H1 (cell line): ENCODE data around the gene DNMT3L. TPM values are rescaled to one million over a fixed set of nuclear protein-coding genes. Genes with fewer than 3 reads are reported as not detected.
"Not testable (repeated sequence)": the region's sequence is repeated elsewhere in the genome, so short reads cannot be mapped to it uniquely, and the experiment has no call there.

ENCODE experiments used
- CTCF ChIA-PET: fragments of 300-600 bp; sonication (Branson Sonifier 250); formaldehyde crosslinking; loops from one replicate; lab custom pipeline; 2021; ENCODE audit not compliant: partially characterized antibody; lab: Charles Lee
- POLR2A ChIA-PET: fragments of 300-600 bp; sonication (Branson Sonifier 250); formaldehyde crosslinking; loops from one replicate; lab custom pipeline; 2021; ENCODE audit warnings: inconsistent platforms; ENCODE audit not compliant: partially characterized antibody; lab: Charles Lee
- DNase-seq, 2 experiments: peaks; one replicate each; pipeline versions ENCODE4 v3.0.0 to v3.0.0-alpha.2; 2010 to 2022; ENCODE audit warnings: low spot score in 2 of 2, low read depth in 1 of 2, mixed read lengths in 1 of 2
- FAIRE-seq: peaks from 2 replicates; lab custom pipeline; 2011; peaks lifted over from hg19 to GRCh38; lab: Jason Lieb, UNC
- H2AFZ ChIP-seq: 2 replicates; pipeline ENCODE4 v1.8.1; 2012; ENCODE audit warnings: low read length, inconsistent platforms
- H2AK5ac ChIP-seq: 2 replicates; pipeline ENCODE4 v1.6.1; 2013; ENCODE audit warnings: low read depth, low read length
- H2BK120ac ChIP-seq: replicated peaks from 2 replicates; pipeline ENCODE3; 2013; ENCODE audit warnings: low read depth, low read length, inconsistent platforms
- H2BK12ac ChIP-seq: 2 replicates; pipeline ENCODE4 v1.6.1; 2013; ENCODE audit warnings: low read depth, low read length
- H2BK15ac ChIP-seq: 2 replicates; pipeline ENCODE4 v1.6.1; 2013; ENCODE audit warnings: low read length
- H2BK20ac ChIP-seq: 2 replicates; pipeline ENCODE4 v1.6.1; 2013; ENCODE audit warnings: low read length
- H2BK5ac ChIP-seq: 2 replicates; pipeline ENCODE4 v1.6.1; 2013; ENCODE audit warnings: low read depth, low read length
- H3K14ac ChIP-seq: 2 replicates; pipeline ENCODE4 v1.6.1; 2013; ENCODE audit warnings: inconsistent platforms; ENCODE audit not compliant: insufficient read length
- H3K18ac ChIP-seq: 2 replicates; pipeline ENCODE4 v1.6.1; 2013; ENCODE audit warnings: low read length; ENCODE audit errors: extremely low read depth
- H3K23ac ChIP-seq: 2 replicates; pipeline ENCODE4 v1.6.1; 2013; ENCODE audit warnings: inconsistent platforms; ENCODE audit not compliant: insufficient read length
- H3K23me2 ChIP-seq: 2 replicates; pipeline ENCODE4 v1.6.1; 2013; ENCODE audit warnings: low read depth, low read length
- H3K27ac ChIP-seq: 2 replicates; pipeline ENCODE4 v1.6.1; 2011; ENCODE audit warnings: low read depth, low read length, inconsistent platforms
- H3K27me3 ChIP-seq, 4 experiments: replicated peaks in 1 of 4; 1 replicate in 1 of 4; 2 replicates in 3 of 4; pipeline versions ENCODE4 v1.6.1 to v1.8.1; 2011 to 2013; ENCODE audit warnings: low read length in 3 of 4, mild to moderate bottlenecking in 3 of 4, inconsistent platforms in 2 of 4, mixed read lengths in 2 of 4, moderate library complexity in 1 of 4; ENCODE audit not compliant: control insufficient read depth in 3 of 4, insufficient read depth in 3 of 4; ENCODE audit errors: extremely low read depth in 1 of 4
- H3K36me3 ChIP-seq, 4 experiments: 2 replicates each; pipeline versions ENCODE4 v1.6.1 to v1.8.1; 2011 to 2013; ENCODE audit warnings: mild to moderate bottlenecking in 4 of 4, low read length in 3 of 4, moderate library complexity in 2 of 4, control low read depth in 1 of 4, inconsistent platforms in 1 of 4; ENCODE audit not compliant: insufficient read depth in 4 of 4, control insufficient read depth in 2 of 4
- H3K4ac ChIP-seq: replicated peaks from 2 replicates; pipeline ENCODE3; 2013; ENCODE audit warnings: low read length, low read depth, mixed read lengths, inconsistent platforms; ENCODE audit not compliant: insufficient read length
- H3K4me1 ChIP-seq, 4 experiments: replicated peaks in 1 of 4; 1 replicate in 1 of 4; 2 replicates in 3 of 4; pipeline versions ENCODE4 v1.6.1 to v1.8.1; 2011 to 2013; ENCODE audit warnings: low read length in 3 of 4, inconsistent platforms in 2 of 4, mixed read lengths in 1 of 4; ENCODE audit not compliant: insufficient read depth in 4 of 4, control insufficient read depth in 3 of 4
- H3K4me2 ChIP-seq, 2 experiments: 2 replicates each; pipeline versions ENCODE4 v1.6.1 to v1.8.1; 2011 to 2013; ENCODE audit warnings: low read depth in 2 of 2, low read length in 2 of 2, control low read depth in 1 of 2, inconsistent platforms in 1 of 2, mild to moderate bottlenecking in 1 of 2; ENCODE audit not compliant: insufficient read depth in 1 of 2
- H3K4me3 ChIP-seq, 4 experiments: fragments of 200-600, 300-600 bp in 1 of 4; sonication (generic), shearing (Covaris generic), sonication (Bioruptor Twin) in 1 of 4; 2 replicates each; pipeline versions ENCODE4 v1.5.1 to v1.8.1; 2011 to 2016; ENCODE audit warnings: low read length in 4 of 4, low read depth in 3 of 4, control low read depth in 2 of 4, inconsistent platforms in 2 of 4, mild to moderate bottlenecking in 2 of 4, mixed read lengths in 1 of 4, moderate library complexity in 1 of 4; ENCODE audit not compliant: insufficient read depth in 2 of 4; ENCODE audit errors: extremely low read depth in 1 of 4
- H3K56ac ChIP-seq: replicated peaks from 2 replicates; pipeline ENCODE3; 2013; ENCODE audit warnings: low read depth, mild to moderate bottlenecking, mixed read lengths, low read length, inconsistent platforms; ENCODE audit not compliant: insufficient read length
- H3K79me1 ChIP-seq: 2 replicates; pipeline ENCODE4 v1.6.1; 2013; ENCODE audit warnings: low read depth, low read length, control low read depth
- H3K79me2 ChIP-seq, 2 experiments: 2 replicates each; pipeline versions ENCODE4 v1.6.1 to v1.8.1; 2012 to 2013; ENCODE audit warnings: low read length in 2 of 2, mild to moderate bottlenecking in 2 of 2, inconsistent platforms in 1 of 2; ENCODE audit not compliant: insufficient read depth in 2 of 2, control insufficient read depth in 1 of 2
- H3K9ac ChIP-seq, 4 experiments: replicated peaks in 1 of 4; 1 replicate in 1 of 4; 2 replicates in 3 of 4; pipeline versions ENCODE4 v1.6.1 to v1.8.1; 2011 to 2013; ENCODE audit warnings: low read depth in 3 of 4, low read length in 3 of 4, control low read depth in 2 of 4, mild to moderate bottlenecking in 2 of 4, moderate library complexity in 2 of 4, inconsistent platforms in 1 of 4; ENCODE audit errors: extremely low read depth in 1 of 4
- H3K9me3 ChIP-seq, 2 experiments: 2 replicates each; pipeline versions ENCODE4 v1.6.1 to v1.8.1; 2012 to 2013; ENCODE audit warnings: mild to moderate bottlenecking in 2 of 2, moderate library complexity in 2 of 2, control low read depth in 1 of 2, inconsistent platforms in 1 of 2, low read depth in 1 of 2, low read length in 1 of 2, mixed read lengths in 1 of 2; ENCODE audit not compliant: insufficient read depth in 2 of 2
- H4K20me1 ChIP-seq, 2 experiments: replicated peaks in 1 of 2; 2 replicates each; pipeline versions ENCODE3 to v1.8.1; 2011 to 2013; ENCODE audit warnings: inconsistent platforms in 2 of 2, low read length in 2 of 2, mild to moderate bottlenecking in 1 of 2; ENCODE audit not compliant: insufficient read depth in 2 of 2, control insufficient read depth in 1 of 2
- H4K5ac ChIP-seq: 2 replicates; pipeline ENCODE4 v1.6.1; 2013; ENCODE audit warnings: low read length, low read depth, mixed read lengths, inconsistent platforms; ENCODE audit not compliant: insufficient read length
- H4K8ac ChIP-seq: 2 replicates; pipeline ENCODE4 v1.8.0; 2013; ENCODE audit warnings: mild to moderate bottlenecking, moderate library complexity, low read length, inconsistent platforms; ENCODE audit not compliant: insufficient read depth; ENCODE audit errors: extremely low read depth
- H4K91ac ChIP-seq: replicated peaks from 2 replicates; pipeline ENCODE3; 2013; ENCODE audit warnings: low read length, mixed read lengths, inconsistent platforms; ENCODE audit not compliant: insufficient read length
- WGBS, 2 experiments: shearing (Covaris generic) in 1 of 2; methylation state at CpG; one replicate each; pipeline versions ENCODE4 v1.1.6 to v1.1.7; 2013 to 2015; ENCODE audit warnings: low lambda C conversion rate in 2 of 2, mixed read lengths in 2 of 2, inconsistent platforms in 1 of 2, low coverage in 1 of 2, missing lambda C conversion rate in 1 of 2; ENCODE audit not compliant: insufficient replicate concordance in 2 of 2, insufficient coverage in 1 of 2, insufficient read length in 1 of 2; ENCODE audit errors: extremely low coverage in 1 of 2, missing lambda C conversion rate in 1 of 2; 5-methylcytosine and 5-hydroxymethylcytosine counted together
- polyA plus RNA-seq, 7 experiments: library from polyadenylated mRNA; depleted of rRNA in 3 of 7; stranded (reverse) in 5 of 7; unstranded in 2 of 7; fragments of >200 nt in 5 of 7; fragments of 200-250 nt in 2 of 7; gene quantifications; 1 replicate in 5 of 7; 2 replicates in 1 of 7; 4 replicates in 1 of 7; pipeline versions ENCODE4 v1.2.1 to v1.2.3, GENCODE V29; 2011 to 2013; ENCODE audit warnings: missing spikeins in 2 of 7, mixed read lengths in 2 of 7
- total RNA-seq: library from RNA; stranded (reverse); fragmentation: NEBNext Ultra II Directional; extraction: Animal tissue kit (Norgen Biotek cat#: 25700); gene quantifications from 2 replicates; pipeline ENCODE4 v1.2.1, GENCODE V29; 2021

Gene DNMT3L
- total and polyA plus RNA-seq, 2 of the 8 experiments (the other 6 are each of a cell fraction or from before 2014, with no cell fraction given) = 0.06 TPM; not detected in 1

GRCh38 chr21:44229561-44229960 lies 32.1 kb downstream of the DNMT3L start:
- CTCF ChIA-PET, H3K27ac ChIP-seq, H3K9ac ChIP-seq, H3K18ac ChIP-seq, POLR2A ChIA-PET, H2BK5ac ChIP-seq, H3K36me3 ChIP-seq, H3K23ac ChIP-seq, H4K91ac ChIP-seq, H2BK12ac ChIP-seq, H4K20me1 ChIP-seq, H3K23me2 ChIP-seq, H2BK120ac ChIP-seq, H3K4ac ChIP-seq, H3K4me3 ChIP-seq, H4K5ac ChIP-seq, H2AFZ ChIP-seq, FAIRE-seq, H3K79me1 ChIP-seq, H3K9me3 ChIP-seq, H3K4me1 ChIP-seq, DNase-seq, H2BK20ac ChIP-seq, H3K79me2 ChIP-seq, H3K14ac ChIP-seq, H3K27me3 ChIP-seq, H2BK15ac ChIP-seq, H3K4me2 ChIP-seq, H3K56ac ChIP-seq, H4K8ac ChIP-seq, H2AK5ac ChIP-seq: not testable (repeated sequence)
- WGBS, 2 experiments = no CpG with 5 or more reads among the region's 22 CpGs

GRCh38 chr21:44228109-44228508 lies 33.6 kb downstream of the DNMT3L start:
- H3K27me3 ChIP-seq, H3K4me3 ChIP-seq, H2BK20ac ChIP-seq, H2BK5ac ChIP-seq, H2BK12ac ChIP-seq, H2AFZ ChIP-seq, H4K91ac ChIP-seq, H3K79me2 ChIP-seq, H2BK120ac ChIP-seq, DNase-seq, H4K8ac ChIP-seq, H3K23ac ChIP-seq, H3K36me3 ChIP-seq, H3K27ac ChIP-seq, H3K4ac ChIP-seq, H3K23me2 ChIP-seq, POLR2A ChIA-PET, H3K4me2 ChIP-seq, H2AK5ac ChIP-seq, H4K5ac ChIP-seq, H3K79me1 ChIP-seq, FAIRE-seq, H3K4me1 ChIP-seq, CTCF ChIA-PET, H3K9ac ChIP-seq, H3K9me3 ChIP-seq, H4K20me1 ChIP-seq, H2BK15ac ChIP-seq, H3K14ac ChIP-seq, H3K18ac ChIP-seq, H3K56ac ChIP-seq: not testable (repeated sequence)
- WGBS, 2 experiments = no CpG with 5 or more reads among the region's 13 CpGs
